Vagina (tissue), 2 donors: ENCODE data around the gene OR2V2.

Experiments
- POLR2A ChIP-seq, 2 donors: fragments of 450-650 bp; IDR thresholded peaks; one replicate each; pipeline ENCODE4 v1.6.1; 2017; ENCODE audit warnings: antibody characterized with exemption in 2 of 2, mild to moderate bottlenecking in 2 of 2, moderate library complexity in 2 of 2
- TF ChIP-seq, protein P1 (sequence below), 3 experiments: fragments of 450-650 bp in 2 of 3; fragments of 200-600 bp in 1 of 3; sonication (generic) in 1 of 3; IDR thresholded peaks; one replicate each; pipeline ENCODE4 v1.5.1; 2017 to 2019; ENCODE audit warnings: antibody characterized with exemption in 3 of 3, mild to moderate bottlenecking in 2 of 3, moderate library complexity in 2 of 3

DNA sequence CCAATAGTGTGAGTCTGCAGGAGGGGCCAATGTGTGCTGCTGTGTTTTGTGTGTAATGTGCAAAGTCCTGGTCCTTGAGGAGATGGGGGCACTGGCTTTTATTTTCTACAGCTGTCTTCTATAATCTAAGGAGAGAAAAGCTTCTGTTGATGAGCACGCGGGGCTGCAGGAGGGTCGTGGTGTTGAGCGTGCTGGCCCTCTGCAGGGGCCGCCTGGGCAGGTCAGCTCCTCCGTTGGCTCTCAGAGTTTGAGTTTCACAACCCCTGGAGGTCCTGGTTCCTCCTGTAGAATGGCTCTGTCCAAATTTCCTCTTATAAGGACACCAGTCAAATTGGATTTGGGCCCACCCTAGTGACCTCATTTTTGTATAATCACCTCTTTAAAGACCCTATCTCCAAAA, 29.0 kb upstream of the OR2V2 start:
- no peak for TF ChIP-seq POLR2A (IDR thresholded peaks at IDR 0.05)
- TF ChIP-seq, protein P1, sequence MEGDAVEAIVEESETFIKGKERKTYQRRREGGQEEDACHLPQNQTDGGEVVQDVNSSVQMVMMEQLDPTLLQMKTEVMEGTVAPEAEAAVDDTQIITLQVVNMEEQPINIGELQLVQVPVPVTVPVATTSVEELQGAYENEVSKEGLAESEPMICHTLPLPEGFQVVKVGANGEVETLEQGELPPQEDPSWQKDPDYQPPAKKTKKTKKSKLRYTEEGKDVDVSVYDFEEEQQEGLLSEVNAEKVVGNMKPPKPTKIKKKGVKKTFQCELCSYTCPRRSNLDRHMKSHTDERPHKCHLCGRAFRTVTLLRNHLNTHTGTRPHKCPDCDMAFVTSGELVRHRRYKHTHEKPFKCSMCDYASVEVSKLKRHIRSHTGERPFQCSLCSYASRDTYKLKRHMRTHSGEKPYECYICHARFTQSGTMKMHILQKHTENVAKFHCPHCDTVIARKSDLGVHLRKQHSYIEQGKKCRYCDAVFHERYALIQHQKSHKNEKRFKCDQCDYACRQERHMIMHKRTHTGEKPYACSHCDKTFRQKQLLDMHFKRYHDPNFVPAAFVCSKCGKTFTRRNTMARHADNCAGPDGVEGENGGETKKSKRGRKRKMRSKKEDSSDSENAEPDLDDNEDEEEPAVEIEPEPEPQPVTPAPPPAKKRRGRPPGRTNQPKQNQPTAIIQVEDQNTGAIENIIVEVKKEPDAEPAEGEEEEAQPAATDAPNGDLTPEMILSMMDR (IDR thresholded peaks at IDR 0.05), result no peak
